Trophoblast cell (in vitro differentiated cells and primary cell): ENCODE data around the gene WNT9A.

ENCODE experiments used
- DNase-seq, 2 donors: peaks; one replicate each; pipeline ENCODE4 v3.0.0-alpha.2; 2016
- H2AFZ ChIP-seq: 2 replicates; pipeline ENCODE4 v1.6.1; 2013; ENCODE audit warnings: low read length, moderate library complexity, mild to moderate bottlenecking; ENCODE audit not compliant: insufficient read depth, poor library complexity
- H2AK5ac ChIP-seq: 2 replicates; pipeline ENCODE4 v1.6.1; 2013; ENCODE audit warnings: mild to moderate bottlenecking, low read length
- H2BK120ac ChIP-seq: 2 replicates; pipeline ENCODE4 v1.6.1; 2013; ENCODE audit warnings: low read length, mild to moderate bottlenecking, moderate library complexity; ENCODE audit not compliant: insufficient read depth, poor library complexity
- H2BK12ac ChIP-seq: 2 replicates; pipeline ENCODE4 v1.6.1; 2013; ENCODE audit warnings: mild to moderate bottlenecking, low read length, moderate library complexity
- H2BK5ac ChIP-seq: 2 replicates; pipeline ENCODE4 v1.6.1; 2013; ENCODE audit warnings: low read length, low read depth, moderate library complexity, mild to moderate bottlenecking; ENCODE audit not compliant: poor library complexity
- H3K14ac ChIP-seq: 2 replicates; pipeline ENCODE4 v1.6.1; 2013; ENCODE audit warnings: mild to moderate bottlenecking, low read length
- H3K18ac ChIP-seq: 2 replicates; pipeline ENCODE4 v1.6.1; 2013; ENCODE audit warnings: mild to moderate bottlenecking, low read length
- H3K23ac ChIP-seq: 2 replicates; pipeline ENCODE4 v1.6.1; 2013; ENCODE audit warnings: low read length
- H3K27ac ChIP-seq: 2 replicates; pipeline ENCODE4 v1.5.1; 2013; ENCODE audit warnings: low read depth, mild to moderate bottlenecking, inconsistent platforms, low read length, moderate library complexity
- H3K27me3 ChIP-seq: 2 replicates; pipeline ENCODE4 v1.6.1; 2013; ENCODE audit warnings: inconsistent platforms, mild to moderate bottlenecking, low read length, moderate library complexity; ENCODE audit not compliant: insufficient read depth
- H3K36me3 ChIP-seq, 2 experiments: 1 replicate in 1 of 2; 2 replicates in 1 of 2; pipeline ENCODE4 v1.6.1; 2013; ENCODE audit warnings: low read length in 2 of 2, mild to moderate bottlenecking in 2 of 2, moderate library complexity in 1 of 2; ENCODE audit not compliant: insufficient read depth in 2 of 2, control insufficient read depth in 1 of 2
- H3K4ac ChIP-seq: 2 replicates; pipeline ENCODE4 v1.6.1; 2013; ENCODE audit warnings: low read depth, mild to moderate bottlenecking, low read length, moderate library complexity
- H3K4me1 ChIP-seq, 2 experiments: 1 replicate in 1 of 2; 2 replicates in 1 of 2; pipeline ENCODE4 v1.6.1; 2013; ENCODE audit warnings: low read length in 2 of 2, mild to moderate bottlenecking in 2 of 2, moderate library complexity in 1 of 2; ENCODE audit not compliant: insufficient read depth in 2 of 2, control insufficient read depth in 1 of 2
- H3K4me2 ChIP-seq: 2 replicates; pipeline ENCODE4 v1.6.1; 2013; ENCODE audit warnings: inconsistent platforms, mild to moderate bottlenecking, low read length, moderate library complexity
- H3K4me3 ChIP-seq: 2 replicates; pipeline ENCODE4 v1.5.1; 2013; ENCODE audit warnings: mild to moderate bottlenecking, low read depth, low read length, inconsistent platforms
- H3K79me1 ChIP-seq: one replicate; pipeline ENCODE4 v1.6.1; 2013; ENCODE audit warnings: low read length
- H3K79me2 ChIP-seq: 2 replicates; pipeline ENCODE4 v1.6.1; 2013; ENCODE audit warnings: low read length, mild to moderate bottlenecking; ENCODE audit not compliant: control insufficient read depth, insufficient read depth, poor library complexity
- H3K9ac ChIP-seq: 2 replicates; pipeline ENCODE4 v1.6.1; 2013; ENCODE audit warnings: mild to moderate bottlenecking, low read length
- H3K9me3 ChIP-seq: 2 replicates; pipeline ENCODE4 v1.6.1; 2013; ENCODE audit warnings: low read depth, mild to moderate bottlenecking, control low read depth, inconsistent platforms, low read length; ENCODE audit not compliant: insufficient read depth
- H4K12ac ChIP-seq: 2 replicates; pipeline ENCODE4 v1.6.1; 2013; ENCODE audit warnings: low read depth, mild to moderate bottlenecking, low read length, moderate library complexity
- H4K8ac ChIP-seq: 2 replicates; pipeline ENCODE4 v1.6.1; 2013; ENCODE audit warnings: low read depth, mild to moderate bottlenecking, low read length, moderate library complexity
- H4K91ac ChIP-seq: one replicate; pipeline ENCODE4 v1.6.1; 2013; ENCODE audit warnings: low read depth, mild to moderate bottlenecking, low read length, moderate library complexity
- WGBS: extraction: QIAGEN DNeasy Blood & Tissue Kit; methylation state at CpG from one replicate; pipeline ENCODE4 v1.1.7; 2013; ENCODE audit warnings: missing lambda C conversion rate; ENCODE audit not compliant: insufficient read length, insufficient coverage; ENCODE audit errors: extremely low coverage; 5-methylcytosine and 5-hydroxymethylcytosine counted together

WNT9A gene

GRCh38 chr1:227903061-227903521, 44.6 kb downstream of the WNT9A start:
- Histone ChIP-seq H3K9me3 (peaks cover 1% of the 10 kb centered on the region), H3K27me3 (no peaks in the 10 kb centered on the region), H3K79me2 (peaks cover 3% of the 10 kb centered on the region), H3K36me3 (no peaks in the 10 kb centered on the region), H3K4me2 (no peak overlapping the region), H3K4ac (peak overlapping the region; percentile 17), H2AFZ (peak overlapping the region; percentile 32), H3K18ac (peak overlapping the region; percentile 43), H3K14ac (peak overlapping the region; percentile 79), H2AK5ac (peak overlapping the region; percentile 70), H3K4me1 (peaks cover 16% of the 10 kb centered on the region in 2 experiments), H3K23ac (no peak overlapping the region), H4K91ac (peak overlapping the region; percentile 92), H3K9ac (no peak overlapping the region), H3K27ac (peak overlapping the region; percentile 71), H2BK5ac (peak overlapping the region; percentile 42), H2BK12ac (peak overlapping the region; percentile 84), H3K79me1 (peaks cover 23% of the 10 kb centered on the region), H4K8ac (peak overlapping the region; percentile 69), H2BK120ac (peak overlapping the region; percentile 90), H3K4me3 (no peak overlapping the region), H4K12ac (no peak overlapping the region)
- no CpG with 5 or more reads among the region's 9 CpGs for WGBS
- DNase-seq = no peak

- peak overlapping the region; percentile 71 for H3K27ac ChIP-seq
- H3K4me3 ChIP-seq = no peak overlapping the region
- peak overlapping the region; percentile 90 for H2BK120ac ChIP-seq
- peak overlapping the region; percentile 79 for H3K14ac ChIP-seq
- no peaks in the 10 kb centered on the region for H3K27me3 ChIP-seq
- peak overlapping the region; percentile 84 for H2BK12ac ChIP-seq
- H3K36me3 ChIP-seq = no peaks in the 10 kb centered on the region
- H4K8ac ChIP-seq = peak overlapping the region; percentile 69
- H3K18ac ChIP-seq = peak overlapping the region; percentile 43
- H3K4me1 ChIP-seq = peaks cover 16% of the 10 kb centered on the region in 2 experiments
- H3K4me2 ChIP-seq = no peak overlapping the region
- no CpG with 5 or more reads among the region's 9 CpGs for WGBS
- no peak overlapping the region for H3K23ac ChIP-seq
- H3K79me2 ChIP-seq = peaks cover 3% of the 10 kb centered on the region
- H4K12ac ChIP-seq = peak overlapping the region; percentile 28
- H4K91ac ChIP-seq = peak overlapping the region; percentile 92
- H3K9me3 ChIP-seq = peaks cover 1% of the 10 kb centered on the region
- H2AK5ac ChIP-seq = peak overlapping the region; percentile 70
- H3K79me1 ChIP-seq = peaks cover 23% of the 10 kb centered on the region
- peak overlapping the region; percentile 41 for H3K4ac ChIP-seq
- DNase-seq = no peak
- peak overlapping the region; percentile 66 for H2BK5ac ChIP-seq
- no peak overlapping the region for H3K9ac ChIP-seq
- H2AFZ ChIP-seq = peak overlapping the region; percentile 32
Measured at GRCh38 chr1:227902641-227902990, 45.1 kb downstream of the WNT9A start.

GRCh38 chr1:227901906-227902640, 45.7 kb downstream of the WNT9A start:
- Histone ChIP-seq H4K12ac (no peak overlapping the region), H3K4me3 (no peak overlapping the region), H4K8ac (no peak overlapping the region), H2AFZ (peak overlapping the region; percentile 32), H2BK120ac (peak overlapping the region; percentile 5), H3K27me3 (no peaks in the 10 kb centered on the region), H3K9me3 (peaks cover 3% of the 10 kb centered on the region), H3K9ac (no peak overlapping the region), H3K4me2 (no peak overlapping the region), H4K91ac (peak overlapping the region; percentile 92), H3K14ac (peak overlapping the region; percentile 32), H2BK5ac (peak overlapping the region; percentile 66), H3K27ac (peak overlapping the region; percentile 71), H3K36me3 (no peaks in the 10 kb centered on the region), H3K79me2 (peaks cover 3% of the 10 kb centered on the region), H3K4me1 (peaks cover 16% of the 10 kb centered on the region in 2 experiments), H3K4ac (peak overlapping the region; percentile 5), H3K23ac (no peak overlapping the region), H3K79me1 (peaks cover 27% of the 10 kb centered on the region), H3K18ac (peak overlapping the region; percentile 35), H2AK5ac (peak overlapping the region; percentile 66), H2BK12ac (peak overlapping the region; percentile 50)
- WGBS = no CpG with 5 or more reads among the region's 11 CpGs
- no peak for DNase-seq

- DNase-seq = no peak
- Histone ChIP-seq H3K4ac (peak overlapping the region; percentile 5), H4K8ac (no peak overlapping the region), H3K79me1 (peaks cover 34% of the 10 kb centered on the region), H3K36me3 (no peaks in the 10 kb centered on the region), H2AK5ac (peak overlapping the region; percentile 66), H2BK12ac (peak overlapping the region; percentile 50), H3K18ac (peak overlapping the region; percentile 35), H3K27ac (peak overlapping the region; percentile 16), H3K23ac (no peak overlapping the region), H3K4me2 (no peak overlapping the region), H3K4me1 (peaks cover 23% of the 10 kb centered on the region in 2 experiments), H2AFZ (no peak overlapping the region), H2BK5ac (peak overlapping the region; percentile 2), H3K27me3 (no peaks in the 10 kb centered on the region), H4K12ac (no peak overlapping the region), H4K91ac (peak overlapping the region; percentile 75), H3K14ac (peak overlapping the region; percentile 32), H3K4me3 (no peak overlapping the region), H3K9me3 (peaks cover 3% of the 10 kb centered on the region), H3K79me2 (peaks cover 7% of the 10 kb centered on the region), H3K9ac (no peak overlapping the region), H2BK120ac (peak overlapping the region; percentile 5)
- WGBS = no CpG with 5 or more reads among the region's 13 CpGs
Measured at GRCh38 chr1:227901239-227901905, 46.4 kb downstream of the WNT9A start.
